HepG2 (cell line): ENCODE measurements around the gene FNDC3B. TPM values are rescaled to one million over a fixed set of nuclear protein-coding genes. Genes with fewer than 3 reads are reported as not detected.

ENCODE experiments used
- BORCS8-MEF2B ChIP-seq: sonication (generic); formaldehyde crosslinking; IDR thresholded peaks from 2 replicates; pipeline ENCODE4 v1.8.0; 2022; ENCODE audit warnings: mild to moderate bottlenecking, missing genetic modification reagents
- GZF1 ChIP-seq: sonication (generic); formaldehyde crosslinking; IDR thresholded peaks from 2 replicates; pipeline ENCODE4 v1.5.1; 2020; ENCODE audit warnings: mild to moderate bottlenecking, missing genetic modification reagents
- HNF4A ChIP-seq: sonication (generic); formaldehyde crosslinking; IDR thresholded peaks from 2 replicates; pipeline ENCODE4 v1.4.0; 2020; ENCODE audit warnings: missing genetic modification reagents
- IKZF1 ChIP-seq: fragments of 450-650 bp; IDR thresholded peaks from 2 replicates; pipeline ENCODE4 v1.7.1; 2016
- MXD4 ChIP-seq: IDR thresholded peaks from 2 replicates; pipeline ENCODE4 v1.6.1; 2016; ENCODE audit warnings: mild to moderate bottlenecking, missing biosample characterization, missing genetic modification reagents
- NONO ChIP-seq, 2 experiments: fragments of 450-650 bp in 1 of 2; sonication (generic) in 1 of 2; formaldehyde crosslinking in 1 of 2; IDR thresholded peaks in 1 of 2; conservative IDR thresholded peaks in 1 of 2; 2 replicates each; pipeline versions ENCODE4 v1.6.1 to v1.8.0; 2017 to 2022; ENCODE audit warnings: mild to moderate bottlenecking in 1 of 2, missing genetic modification reagents in 1 of 2, moderate library complexity in 1 of 2
- PLRG1 ChIP-seq: fragments of 450-650 bp; conservative IDR thresholded peaks from 2 replicates; pipeline ENCODE4 v1.6.1; 2016
- PRMT3 ChIP-seq: sonication (generic); formaldehyde crosslinking; IDR thresholded peaks from 2 replicates; pipeline ENCODE4 v1.8.1; 2022; ENCODE audit warnings: low read depth, mild to moderate bottlenecking, moderate library complexity, missing genetic modification reagents, borderline replicate concordance
- RBM22 ChIP-seq: fragments of 200-400 bp; formaldehyde crosslinking; optimal IDR thresholded peaks from 2 replicates; pipeline ENCODE3; 2017; ENCODE audit warnings: mild to moderate bottlenecking, low read length, moderate library complexity
- RFXAP ChIP-seq: sonication (generic); formaldehyde crosslinking; IDR thresholded peaks from 2 replicates; pipeline ENCODE4 v1.4.0; 2020; ENCODE audit warnings: missing genetic modification reagents, borderline replicate concordance
- SALL1 ChIP-seq: sonication (generic); formaldehyde crosslinking; IDR thresholded peaks from 2 replicates; pipeline ENCODE4 v1.8.0; 2022; ENCODE audit warnings: mild to moderate bottlenecking, missing genetic modification reagents
- SALL2 ChIP-seq: sonication (generic); formaldehyde crosslinking; IDR thresholded peaks from 2 replicates; pipeline ENCODE4 v1.8.1; 2023; ENCODE audit warnings: mild to moderate bottlenecking, missing genetic modification reagents, inconsistent platforms
- ZBTB4 ChIP-seq: sonication (generic); formaldehyde crosslinking; IDR thresholded peaks from 2 replicates; pipeline ENCODE4 v1.4.0; 2020; ENCODE audit warnings: missing genetic modification reagents, mild to moderate bottlenecking, borderline replicate concordance
- ZFP36L1 ChIP-seq: sonication (generic); formaldehyde crosslinking; IDR thresholded peaks from 2 replicates; pipeline ENCODE4 v1.8.0; 2022; ENCODE audit warnings: mild to moderate bottlenecking, missing genetic modification reagents, moderate library complexity
- ZKSCAN8 ChIP-seq: IDR thresholded peaks from 2 replicates; pipeline ENCODE4 v1.6.1; 2016; ENCODE audit warnings: borderline replicate concordance, missing genetic modification reagents, missing compliant biosample characterization
- ZNF260 ChIP-seq: sonication (generic); formaldehyde crosslinking; IDR thresholded peaks from 2 replicates; pipeline ENCODE4 v1.4.0; 2020; ENCODE audit warnings: missing genetic modification reagents, low read depth, mild to moderate bottlenecking, borderline replicate concordance
- ZNF446 ChIP-seq: sonication (generic); formaldehyde crosslinking; IDR thresholded peaks from 2 replicates; pipeline ENCODE4 v1.5.0; 2020; ENCODE audit warnings: mild to moderate bottlenecking, missing genetic modification reagents
- polyA plus RNA-seq, 8 experiments: library from polyadenylated mRNA; depleted of rRNA in 3 of 8; stranded (reverse) in 7 of 8; unstranded in 1 of 8; fragments of >200 nt; fragmentation: Illumina TruSeq in 4 of 8; extraction: Trizol in 4 of 8; gene quantifications; 2 replicates each; pipeline versions ENCODE4 v1.2.1 to v1.2.3, GENCODE V29; 2011 to 2016; ENCODE audit warnings: low read depth in 4 of 8, missing spikeins in 1 of 8, mixed read lengths in 1 of 8; ENCODE audit not compliant: insufficient read depth in 1 of 8
- total RNA-seq, 5 experiments: library from RNA; depleted of rRNA; stranded (reverse); fragments of >200 nt; fragmentation: Illumina TruSeq; extraction: Trizol; gene quantifications; 2 replicates each; pipeline ENCODE4 v1.2.3, GENCODE V29; 2016; ENCODE audit warnings: low read depth in 1 of 5
- TF ChIP-seq, protein P1 (sequence below): sonication (generic); formaldehyde crosslinking; IDR thresholded peaks from 2 replicates; pipeline ENCODE4 v1.9.0; 2022; ENCODE audit warnings: missing genetic modification reagents, mild to moderate bottlenecking, borderline replicate concordance
- TF ChIP-seq, protein P2 (sequence below): sonication (generic); formaldehyde crosslinking; IDR thresholded peaks from 2 replicates; pipeline ENCODE4 v1.9.0; 2022; ENCODE audit warnings: low read depth, missing genetic modification reagents
- TF ChIP-seq, protein P3 (sequence below): sonication (generic); formaldehyde crosslinking; IDR thresholded peaks from 2 replicates; pipeline ENCODE4 v1.4.0; 2020; ENCODE audit warnings: low read depth, mild to moderate bottlenecking, missing genetic modification reagents

FNDC3B gene
- total and polyA plus RNA-seq, 2 of the 13 experiments (the other 11 are each of a cell fraction or from before 2014, with no cell fraction given), result 74.8 to 103 TPM

- TF ChIP-seq BORCS8-MEF2B (CRISPR knock-in tag) (0 out of 2 replicates have a peak, but pooled peaks have one; percentile 59), ZNF446 (CRISPR knock-in tag) (no peak), SALL2 (CRISPR knock-in tag) (peak; percentile 87), GZF1 (CRISPR knock-in tag) (peak; percentile 84), RFXAP (CRISPR knock-in tag) (peak; percentile 80), MXD4 (peak; percentile 90; the same call in 1 of the 2 replicates), RBM22 (peak; percentile 97), NONO (IDR thresholded peaks at IDR 0.05) (no peak), NONO (CRISPR knock-in tag; conservative IDR thresholded peaks at IDR 0.05) (peak; percentile 66; the same call in 1 of the 2 replicates), SALL1 (CRISPR knock-in tag) (peak; percentile 100), ZNF260 (CRISPR knock-in tag) (no peak), ZKSCAN8 (CRISPR knock-in tag) (peak; percentile 96), PRMT3 (CRISPR knock-in tag) (no peak), ZBTB4 (CRISPR knock-in tag) (no peak), ZFP36L1 (peak; percentile 83; the same call in 1 of the 2 replicates), HNF4A (peak; percentile 97), IKZF1 (no peak), PLRG1 (no peak)
- TF ChIP-seq, protein P1, sequence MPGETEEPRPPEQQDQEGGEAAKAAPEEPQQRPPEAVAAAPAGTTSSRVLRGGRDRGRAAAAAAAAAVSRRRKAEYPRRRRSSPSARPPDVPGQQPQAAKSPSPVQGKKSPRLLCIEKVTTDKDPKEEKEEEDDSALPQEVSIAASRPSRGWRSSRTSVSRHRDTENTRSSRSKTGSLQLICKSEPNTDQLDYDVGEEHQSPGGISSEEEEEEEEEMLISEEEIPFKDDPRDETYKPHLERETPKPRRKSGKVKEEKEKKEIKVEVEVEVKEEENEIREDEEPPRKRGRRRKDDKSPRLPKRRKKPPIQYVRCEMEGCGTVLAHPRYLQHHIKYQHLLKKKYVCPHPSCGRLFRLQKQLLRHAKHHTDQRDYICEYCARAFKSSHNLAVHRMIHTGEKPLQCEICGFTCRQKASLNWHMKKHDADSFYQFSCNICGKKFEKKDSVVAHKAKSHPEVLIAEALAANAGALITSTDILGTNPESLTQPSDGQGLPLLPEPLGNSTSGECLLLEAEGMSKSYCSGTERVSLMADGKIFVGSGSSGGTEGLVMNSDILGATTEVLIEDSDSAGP (CRISPR knock-in tag), result no peak; the same call in 1 of the 2 replicates
- TF ChIP-seq, protein P2, sequence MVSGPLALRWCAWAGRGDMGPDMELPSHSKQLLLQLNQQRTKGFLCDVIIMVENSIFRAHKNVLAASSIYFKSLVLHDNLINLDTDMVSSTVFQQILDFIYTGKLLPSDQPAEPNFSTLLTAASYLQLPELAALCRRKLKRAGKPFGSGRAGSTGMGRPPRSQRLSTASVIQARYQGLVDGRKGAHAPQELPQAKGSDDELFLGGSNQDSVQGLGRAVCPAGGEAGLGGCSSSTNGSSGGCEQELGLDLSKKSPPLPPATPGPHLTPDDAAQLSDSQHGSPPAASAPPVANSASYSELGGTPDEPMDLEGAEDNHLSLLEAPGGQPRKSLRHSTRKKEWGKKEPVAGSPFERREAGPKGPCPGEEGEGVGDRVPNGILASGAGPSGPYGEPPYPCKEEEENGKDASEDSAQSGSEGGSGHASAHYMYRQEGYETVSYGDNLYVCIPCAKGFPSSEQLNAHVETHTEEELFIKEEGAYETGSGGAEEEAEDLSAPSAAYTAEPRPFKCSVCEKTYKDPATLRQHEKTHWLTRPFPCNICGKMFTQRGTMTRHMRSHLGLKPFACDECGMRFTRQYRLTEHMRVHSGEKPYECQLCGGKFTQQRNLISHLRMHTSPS, result no peak
- TF ChIP-seq, protein P3, sequence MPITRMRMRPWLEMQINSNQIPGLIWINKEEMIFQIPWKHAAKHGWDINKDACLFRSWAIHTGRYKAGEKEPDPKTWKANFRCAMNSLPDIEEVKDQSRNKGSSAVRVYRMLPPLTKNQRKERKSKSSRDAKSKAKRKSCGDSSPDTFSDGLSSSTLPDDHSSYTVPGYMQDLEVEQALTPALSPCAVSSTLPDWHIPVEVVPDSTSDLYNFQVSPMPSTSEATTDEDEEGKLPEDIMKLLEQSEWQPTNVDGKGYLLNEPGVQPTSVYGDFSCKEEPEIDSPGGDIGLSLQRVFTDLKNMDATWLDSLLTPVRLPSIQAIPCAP (CRISPR knock-in tag), result no peak
These were observed 101.4 kb downstream of the FNDC3B start (continued) for GRCh38 chr3:172140499-172141391.
